SK-N-SH treated with all-trans-retinoic acid at 6 μM for 48 hours (cell line): ENCODE data around the gene PHF20.

Source experiments
- ATAC-seq: fragments of 200-7000 bp; cut with Tn5 transposase; 3 replicates; pipeline ENCODE4 v1.9.1; 2020; ENCODE audit warnings: mild to moderate bottlenecking, moderate library complexity
- ARNTL ChIP-seq: fragments of 450-650 bp; formaldehyde crosslinking; IDR thresholded peaks from 2 replicates; pipeline ENCODE4 v1.5.0; 2020; ENCODE audit warnings: low read depth, mild to moderate bottlenecking, moderate library complexity, borderline replicate concordance
- BACH2 ChIP-seq: fragments of 250-450 bp; sonication (Bioruptor Pico); IDR thresholded peaks from 2 replicates; pipeline ENCODE4 v1.9.0; 2021; ENCODE audit warnings: mild to moderate bottlenecking, borderline replicate concordance
- CREB5 ChIP-seq: fragments of 250-450 bp; sonication (Bioruptor Pico); IDR thresholded peaks from 2 replicates; pipeline ENCODE4 v1.5.1; 2020; ENCODE audit warnings: low read depth, mild to moderate bottlenecking, moderate library complexity
- CSRNP3 ChIP-seq: fragments of 250-450 bp; sonication (Bioruptor Pico); IDR thresholded peaks from 2 replicates; pipeline ENCODE4 v1.5.1; 2021; ENCODE audit warnings: mild to moderate bottlenecking, moderate library complexity
- ESRRG ChIP-seq: fragments of 250-450 bp; sonication (Bioruptor Pico); IDR thresholded peaks from 2 replicates; pipeline ENCODE4 v1.6.1; 2021; ENCODE audit warnings: mild to moderate bottlenecking
- GLIS3 ChIP-seq: fragments of 250-450 bp; sonication (Bioruptor Pico); IDR thresholded peaks from 2 replicates; pipeline ENCODE4 v1.5.0; 2020; ENCODE audit warnings: mild to moderate bottlenecking, moderate library complexity
- ISL1 ChIP-seq: fragments of 250-450 bp; sonication (Bioruptor Pico); IDR thresholded peaks from 2 replicates; pipeline ENCODE4 v2.1.2; 2022; ENCODE audit warnings: mild to moderate bottlenecking, moderate library complexity
- POU6F1 ChIP-seq: fragments of 250-450 bp; sonication (Bioruptor Pico); IDR thresholded peaks from 2 replicates; pipeline ENCODE4 v1.8.0; 2021; ENCODE audit warnings: low read depth, mild to moderate bottlenecking, moderate library complexity, borderline replicate concordance
- PPARA ChIP-seq: fragments of 250-450 bp; sonication (Bioruptor Pico); IDR thresholded peaks from 2 replicates; pipeline ENCODE4 v1.5.0; 2020; ENCODE audit warnings: mild to moderate bottlenecking, borderline replicate concordance
- RARB ChIP-seq: fragments of 250-450 bp; sonication (Bioruptor Pico); IDR thresholded peaks from 2 replicates; pipeline ENCODE4 v1.8.0; 2021; ENCODE audit warnings: mild to moderate bottlenecking, moderate library complexity
- SNAI2 ChIP-seq: fragments of 250-450 bp; sonication (Bioruptor Pico); IDR thresholded peaks from 2 replicates; pipeline ENCODE4 v1.5.0; 2020; ENCODE audit warnings: mild to moderate bottlenecking, moderate library complexity
- ZC3H10 ChIP-seq: fragments of 250-450 bp; sonication (Bioruptor Pico); IDR thresholded peaks from 2 replicates; pipeline ENCODE4 v1.5.1; 2021; ENCODE audit warnings: mild to moderate bottlenecking, moderate library complexity
- ZFP3 ChIP-seq: fragments of 250-450 bp; sonication (Bioruptor Pico); IDR thresholded peaks from 2 replicates; pipeline ENCODE4 v1.5.0; 2020; ENCODE audit warnings: mild to moderate bottlenecking, moderate library complexity
- ZFP30 ChIP-seq: fragments of 450-650 bp; formaldehyde crosslinking; IDR thresholded peaks from 2 replicates; pipeline ENCODE4 v1.5.0; 2022; ENCODE audit warnings: mild to moderate bottlenecking, moderate library complexity
- ZNF565 ChIP-seq: fragments of 450-650 bp; formaldehyde crosslinking; conservative IDR thresholded peaks from 2 replicates; pipeline ENCODE4 v1.5.0; 2020; ENCODE audit warnings: low read depth, mild to moderate bottlenecking, moderate library complexity
- ZNF70 ChIP-seq: fragments of 450-650 bp; formaldehyde crosslinking; IDR thresholded peaks from 2 replicates; pipeline ENCODE4 v1.5.0; 2020; ENCODE audit warnings: mild to moderate bottlenecking, moderate library complexity
- ZNF8 ChIP-seq: fragments of 450-650 bp; formaldehyde crosslinking; IDR thresholded peaks from 2 replicates; pipeline ENCODE4 v1.5.0; 2020; ENCODE audit warnings: mild to moderate bottlenecking, moderate library complexity
- TF ChIP-seq, protein P1 (sequence below): fragments of 250-450 bp; sonication (Bioruptor Pico); IDR thresholded peaks from 2 replicates; pipeline ENCODE4 v1.5.0; 2020; ENCODE audit warnings: mild to moderate bottlenecking, moderate library complexity
- TF ChIP-seq, protein P2 (sequence below): fragments of 250-450 bp; sonication (Bioruptor Pico); IDR thresholded peaks from 2 replicates; pipeline ENCODE4 v1.8.0; 2020; ENCODE audit warnings: mild to moderate bottlenecking, moderate library complexity, borderline replicate concordance

PHF20 gene

GRCh38 chr20:35729283-35729807 lies 42.5 kb upstream of the PHF20 start:
- ATAC-seq, result no peak
- TF ChIP-seq SNAI2 (CRISPR knock-in tag) (no peak), ARNTL (no peak), ZNF8 (CRISPR knock-in tag) (no peak), CREB5 (no peak), CSRNP3 (CRISPR knock-in tag) (no peak), ZFP3 (no peak), GLIS3 (CRISPR knock-in tag) (no peak), POU6F1 (no peak), ZC3H10 (no peak), RARB (CRISPR knock-in tag) (no peak), ISL1 (CRISPR knock-in tag) (no peak), ZNF565 (no peak), ZNF70 (CRISPR knock-in tag) (no peak), BACH2 (no peak), ZFP30 (CRISPR knock-in tag) (no peak), PPARA (CRISPR knock-in tag) (no peak)
- TF ChIP-seq, protein P1, sequence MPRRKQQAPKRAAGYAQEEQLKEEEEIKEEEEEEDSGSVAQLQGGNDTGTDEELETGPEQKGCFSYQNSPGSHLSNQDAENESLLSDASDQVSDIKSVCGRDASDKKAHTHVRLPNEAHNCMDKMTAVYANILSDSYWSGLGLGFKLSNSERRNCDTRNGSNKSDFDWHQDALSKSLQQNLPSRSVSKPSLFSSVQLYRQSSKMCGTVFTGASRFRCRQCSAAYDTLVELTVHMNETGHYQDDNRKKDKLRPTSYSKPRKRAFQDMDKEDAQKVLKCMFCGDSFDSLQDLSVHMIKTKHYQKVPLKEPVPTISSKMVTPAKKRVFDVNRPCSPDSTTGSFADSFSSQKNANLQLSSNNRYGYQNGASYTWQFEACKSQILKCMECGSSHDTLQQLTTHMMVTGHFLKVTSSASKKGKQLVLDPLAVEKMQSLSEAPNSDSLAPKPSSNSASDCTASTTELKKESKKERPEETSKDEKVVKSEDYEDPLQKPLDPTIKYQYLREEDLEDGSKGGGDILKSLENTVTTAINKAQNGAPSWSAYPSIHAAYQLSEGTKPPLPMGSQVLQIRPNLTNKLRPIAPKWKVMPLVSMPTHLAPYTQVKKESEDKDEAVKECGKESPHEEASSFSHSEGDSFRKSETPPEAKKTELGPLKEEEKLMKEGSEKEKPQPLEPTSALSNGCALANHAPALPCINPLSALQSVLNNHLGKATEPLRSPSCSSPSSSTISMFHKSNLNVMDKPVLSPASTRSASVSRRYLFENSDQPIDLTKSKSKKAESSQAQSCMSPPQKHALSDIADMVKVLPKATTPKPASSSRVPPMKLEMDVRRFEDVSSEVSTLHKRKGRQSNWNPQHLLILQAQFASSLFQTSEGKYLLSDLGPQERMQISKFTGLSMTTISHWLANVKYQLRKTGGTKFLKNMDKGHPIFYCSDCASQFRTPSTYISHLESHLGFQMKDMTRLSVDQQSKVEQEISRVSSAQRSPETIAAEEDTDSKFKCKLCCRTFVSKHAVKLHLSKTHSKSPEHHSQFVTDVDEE, result no peak
- TF ChIP-seq, protein P2, sequence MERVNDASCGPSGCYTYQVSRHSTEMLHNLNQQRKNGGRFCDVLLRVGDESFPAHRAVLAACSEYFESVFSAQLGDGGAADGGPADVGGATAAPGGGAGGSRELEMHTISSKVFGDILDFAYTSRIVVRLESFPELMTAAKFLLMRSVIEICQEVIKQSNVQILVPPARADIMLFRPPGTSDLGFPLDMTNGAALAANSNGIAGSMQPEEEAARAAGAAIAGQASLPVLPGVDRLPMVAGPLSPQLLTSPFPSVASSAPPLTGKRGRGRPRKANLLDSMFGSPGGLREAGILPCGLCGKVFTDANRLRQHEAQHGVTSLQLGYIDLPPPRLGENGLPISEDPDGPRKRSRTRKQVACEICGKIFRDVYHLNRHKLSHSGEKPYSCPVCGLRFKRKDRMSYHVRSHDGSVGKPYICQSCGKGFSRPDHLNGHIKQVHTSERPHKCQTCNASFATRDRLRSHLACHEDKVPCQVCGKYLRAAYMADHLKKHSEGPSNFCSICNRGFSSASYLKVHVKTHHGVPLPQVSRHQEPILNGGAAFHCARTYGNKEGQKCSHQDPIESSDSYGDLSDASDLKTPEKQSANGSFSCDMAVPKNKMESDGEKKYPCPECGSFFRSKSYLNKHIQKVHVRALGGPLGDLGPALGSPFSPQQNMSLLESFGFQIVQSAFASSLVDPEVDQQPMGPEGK (CRISPR knock-in tag), result no peak

DNA sequence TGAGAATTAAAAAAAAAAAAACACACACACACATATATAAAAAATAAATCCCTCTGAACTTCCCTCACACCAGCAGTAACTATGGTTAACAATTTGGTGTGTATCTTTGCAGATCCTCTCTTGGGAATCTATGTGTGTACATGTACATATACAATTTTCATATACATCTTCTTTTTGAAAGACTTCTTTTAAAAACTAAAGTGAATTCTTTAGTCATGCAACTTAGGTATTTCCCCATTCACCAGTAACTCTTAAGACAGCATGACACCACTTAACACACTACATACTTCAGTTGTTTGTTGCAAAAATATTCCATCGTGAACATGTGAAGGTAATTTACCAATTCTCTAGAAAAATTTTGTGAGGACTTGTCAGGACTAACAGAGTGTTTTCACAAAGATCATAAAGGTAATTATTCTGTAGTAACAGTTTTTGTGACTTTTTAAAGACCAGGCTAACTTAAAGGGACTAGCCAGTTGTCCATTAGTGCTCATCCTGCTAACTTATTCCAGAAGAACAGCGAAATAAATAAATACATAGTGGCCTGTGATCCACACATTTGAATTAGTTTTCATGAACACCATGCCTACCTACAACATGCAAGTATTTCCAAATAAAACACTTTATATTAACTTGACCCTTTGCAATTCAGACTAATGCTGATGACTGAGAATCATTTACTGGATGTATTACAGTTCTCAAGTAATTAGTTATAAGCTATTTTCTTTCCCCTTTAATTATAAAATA lies 41.8 kb upstream of the PHF20 start:
- no peak for TF ChIP-seq ESRRG (CRISPR knock-in tag)
- TF ChIP-seq CREB5, result no peak
- TF ChIP-seq, all 23 proteins: peak for 0
- no peak for ATAC-seq
